Hepatocyte (in vitro differentiated cells): ENCODE results near the gene RELB. TPM values are rescaled to one million over a fixed set of nuclear protein-coding genes. Genes with fewer than 3 reads are reported as not detected.

Experiments used
- DNase-seq: peaks from one replicate; pipeline ENCODE4 v3.0.0-alpha.2; 2016; ENCODE audit warnings: low spot score
- H2AFZ ChIP-seq: fragments of 200-600 bp; sonication (generic); 2 replicates; pipeline ENCODE4 v1.6.0; 2016; ENCODE audit warnings: antibody characterized with exemption, mild to moderate bottlenecking
- H3K27ac ChIP-seq: fragments of 200-600 bp; sonication (generic); 2 replicates; pipeline ENCODE4 v1.5.1; 2016; ENCODE audit warnings: mild to moderate bottlenecking
- H3K27me3 ChIP-seq: fragments of 200-600 bp; sonication (generic); 2 replicates; pipeline ENCODE4 v1.6.1; 2016
- H3K36me3 ChIP-seq: fragments of 200-600 bp; sonication (generic); replicated peaks from 2 replicates; pipeline ENCODE4 v1.5.1; 2016; ENCODE audit warnings: low read depth; ENCODE audit not compliant: insufficient read depth
- H3K4me1 ChIP-seq: fragments of 200-600 bp; sonication (generic); 2 replicates; pipeline ENCODE4 v1.5.1; 2016; ENCODE audit warnings: mild to moderate bottlenecking, moderate library complexity; ENCODE audit not compliant: insufficient read depth
- H3K4me2 ChIP-seq: fragments of 200-600 bp; sonication (generic); 2 replicates; pipeline ENCODE4 v1.6.0; 2016
- H3K4me3 ChIP-seq: fragments of 200-600 bp; sonication (generic); 2 replicates; pipeline ENCODE4 v1.5.1; 2016; ENCODE audit warnings: mild to moderate bottlenecking
- H3K79me2 ChIP-seq: fragments of 200-600 bp; sonication (generic); 2 replicates; pipeline ENCODE4 v1.6.0; 2017; ENCODE audit warnings: mild to moderate bottlenecking
- H3K9me2 ChIP-seq: fragments of 200-600 bp; sonication (generic); replicated peaks from 2 replicates; pipeline ENCODE4 v1.6.0; 2017; ENCODE audit warnings: mild to moderate bottlenecking; ENCODE audit not compliant: insufficient read depth
- H3K9me3 ChIP-seq: fragments of 200-600 bp; sonication (generic); 2 replicates; pipeline ENCODE4 v1.5.1; 2016; ENCODE audit warnings: low read depth, mild to moderate bottlenecking
- H4K20me1 ChIP-seq: fragments of 200-600 bp; sonication (generic); 2 replicates; pipeline ENCODE4 v1.6.0; 2016; ENCODE audit warnings: mild to moderate bottlenecking; ENCODE audit not compliant: insufficient read depth, poor library complexity, severe bottlenecking
- CTCF ChIP-seq: fragments of 200-600 bp; sonication (generic); IDR thresholded peaks from 2 replicates; pipeline ENCODE4 v1.5.1; 2016; ENCODE audit warnings: antibody characterized with exemption, mild to moderate bottlenecking; ENCODE audit not compliant: poor library complexity
- EZH2 ChIP-seq: fragments of 200-600 bp; sonication (generic); IDR thresholded peaks from 2 replicates; pipeline ENCODE4 v1.6.1; 2016; ENCODE audit warnings: antibody characterized with exemption, mild to moderate bottlenecking, borderline replicate concordance
- EZH2phosphoT487 ChIP-seq: fragments of 200-600 bp; sonication (generic); IDR thresholded peaks from one replicate; pipeline ENCODE4 v1.6.1; 2018; ENCODE audit warnings: antibody characterized with exemption, mild to moderate bottlenecking, low read depth, moderate library complexity; ENCODE audit not compliant: unreplicated experiment, severe bottlenecking
- WGBS: methylation state at CpG from one replicate; pipeline ENCODE4 v1.1.6; 2016; ENCODE audit warnings: low lambda C conversion rate; ENCODE audit errors: missing lambda C conversion rate; 5-methylcytosine and 5-hydroxymethylcytosine counted together
- polyA plus RNA-seq: library from polyadenylated mRNA; unstranded; fragments of >200 nt; fragmentation: Nextera tagmentation; extraction: Ambion mirVana; gene quantifications from 2 replicates; pipeline ENCODE4 v1.2.1, GENCODE V29; 2016
- total RNA-seq: library from RNA; depleted of rRNA; stranded (reverse); fragments of >200 nt; gene quantifications from 2 replicates; pipeline ENCODE4 v1.2.3, GENCODE V29; 2014

The RELB gene
- total and polyA plus RNA-seq, 2 experiments from 2014 or later = 6.3 to 9.1 TPM

DNA sequence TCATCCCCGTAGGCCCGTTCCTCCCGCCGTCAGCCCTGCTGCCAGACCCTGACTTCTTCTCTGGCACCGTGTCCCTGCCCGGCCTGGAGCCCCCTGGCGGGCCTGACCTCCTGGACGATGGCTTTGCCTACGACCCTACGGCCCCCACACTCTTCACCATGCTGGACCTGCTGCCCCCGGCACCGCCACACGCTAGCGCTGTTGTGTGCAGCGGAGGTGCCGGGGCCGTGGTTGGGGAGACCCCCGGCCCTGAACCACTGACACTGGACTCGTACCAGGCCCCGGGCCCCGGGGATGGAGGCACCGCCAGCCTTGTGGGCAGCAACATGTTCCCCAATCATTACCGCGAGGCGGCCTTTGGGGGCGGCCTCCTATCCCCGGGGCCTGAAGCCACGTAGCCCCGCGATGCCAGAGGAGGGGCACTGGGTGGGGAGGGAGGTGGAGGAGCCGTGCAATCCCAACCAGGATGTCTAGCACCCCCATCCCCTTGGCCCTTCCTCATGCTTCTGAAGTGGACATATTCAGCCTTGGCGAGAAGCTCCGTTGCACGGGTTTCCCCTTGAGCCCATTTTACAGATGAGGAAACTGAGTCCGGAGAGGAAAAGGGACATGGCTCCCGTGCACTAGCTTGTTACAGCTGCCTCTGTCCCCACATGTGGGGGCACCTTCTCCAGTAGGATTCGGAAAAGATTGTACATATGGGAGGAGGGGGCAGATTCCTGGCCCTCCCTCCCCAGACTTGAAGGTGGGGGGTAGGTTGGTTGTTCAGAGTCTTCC lies 36.3 kb downstream of the RELB start:
- TF ChIP-seq EZH2phosphoT487 = no peak
- no peak for TF ChIP-seq CTCF
- H3K79me2 ChIP-seq = peaks cover 36% of the 10 kb centered on the region
- H4K20me1 ChIP-seq = peaks cover 29% of the 10 kb centered on the region
- WGBS = 94% methylated on average over 37 of the region's 37 CpGs
- no peaks in the 10 kb centered on the region for H3K27me3 ChIP-seq
- DNase-seq = no peak
- H2AFZ ChIP-seq = no peak overlapping the region
- H3K4me2 ChIP-seq = no peak overlapping the region
- H3K9me3 ChIP-seq = no peaks in the 10 kb centered on the region
- no peak overlapping the region for H3K27ac ChIP-seq
- peaks cover 9% of the 10 kb centered on the region for H3K4me1 ChIP-seq
- H3K4me3 ChIP-seq = no peak overlapping the region
- no peaks in the 10 kb centered on the region for H3K36me3 ChIP-seq
- no peaks in the 10 kb centered on the region for H3K9me2 ChIP-seq

- no peaks in the 10 kb centered on the region for H3K36me3 ChIP-seq
- peaks cover 50% of the 10 kb centered on the region for H3K79me2 ChIP-seq
- peak within 1 kb of the TSS; percentile 60 for H2AFZ ChIP-seq
These were observed 37.9 kb downstream of the RELB start, which contains the start of gene CLASRP for GRCh38 chr19:45038931-45039893. Gene CLASRP (plus strand): TSS chr19:45039045. CDS start chr19:45040213, 1,168 bp downstream.

DNA sequence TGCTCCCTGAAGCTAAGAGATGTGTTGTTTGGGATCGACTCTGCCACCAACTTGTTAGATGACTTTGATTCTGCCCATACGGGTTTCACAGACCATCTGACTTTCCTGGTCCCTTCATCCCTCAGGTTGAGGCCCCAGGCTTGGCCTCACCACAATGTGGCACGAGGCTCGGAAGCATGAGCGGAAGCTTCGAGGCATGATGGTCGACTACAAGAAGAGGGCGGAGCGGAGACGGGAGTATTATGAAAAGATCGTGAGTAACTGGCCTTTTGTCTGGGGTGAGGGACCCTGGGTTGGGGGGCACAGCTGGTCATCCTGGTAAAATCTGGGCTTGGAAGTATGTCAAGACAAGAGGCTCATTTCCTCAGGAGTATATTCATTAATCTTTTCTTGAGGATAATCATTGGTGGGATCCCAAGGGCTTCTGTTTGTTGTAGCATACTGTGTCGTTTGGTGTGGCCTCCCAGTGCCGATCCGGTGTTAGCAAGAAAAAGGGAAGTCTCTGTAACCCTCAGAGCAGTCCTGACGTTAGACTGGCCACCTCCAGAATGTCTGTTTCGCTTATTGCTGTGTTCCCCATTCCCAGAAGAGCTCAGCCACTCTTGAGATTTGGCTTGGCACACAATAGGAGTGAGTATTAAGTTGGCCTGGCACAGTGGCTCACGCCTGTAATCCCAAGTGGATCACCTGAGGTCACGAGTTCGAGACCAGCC lies 39.0 kb downstream of the RELB start:
- no peaks in the 10 kb centered on the region for H3K9me3 ChIP-seq
- H2AFZ ChIP-seq = no peak overlapping the region
- H3K36me3 ChIP-seq = no peaks in the 10 kb centered on the region
- H3K27ac ChIP-seq = no peak overlapping the region
- DNase-seq = no peak
- H3K4me2 ChIP-seq = peak overlapping the region; percentile 82
- H3K79me2 ChIP-seq = peaks cover 60% of the 10 kb centered on the region
- peaks cover 45% of the 10 kb centered on the region for H4K20me1 ChIP-seq
- no peaks in the 10 kb centered on the region for H3K9me2 ChIP-seq
- WGBS = 90% methylated on average over 19 of the region's 19 CpGs
- no peak for TF ChIP-seq EZH2phosphoT487
- TF ChIP-seq EZH2 = no peak
- TF ChIP-seq CTCF = no peak
- no peak overlapping the region for H3K4me3 ChIP-seq
- no peaks in the 10 kb centered on the region for H3K27me3 ChIP-seq
- H3K4me1 ChIP-seq = peaks cover 9% of the 10 kb centered on the region

More at GRCh38 chr19:45038931-45039893, 37.9 kb downstream of the RELB start, which contains the start of gene CLASRP:
- Histone ChIP-seq H4K20me1 (peaks cover 35% of the 10 kb centered on the region), H3K4me2 (peak within 1 kb of the TSS; percentile 82), H3K9me3 (no peaks in the 10 kb centered on the region), H3K27me3 (no peaks in the 10 kb centered on the region), H3K27ac (peak within 1 kb of the TSS; percentile 95), H3K9me2 (no peaks in the 10 kb centered on the region), H3K4me3 (peak within 1 kb of the TSS; percentile 78), H3K4me1 (peaks cover 9% of the 10 kb centered on the region)
- TF ChIP-seq CTCF (no peak), EZH2phosphoT487 (no peak)
- DNase-seq = peak; percentile 96
- WGBS = 5% methylated on average over 57 of the region's 62 CpGs
